GM19455 (cell line): Measurements from ENCODE around the gene ARHGEF7.
"Not testable (repeated sequence)": the region's sequence is repeated elsewhere in the genome, so short reads cannot be mapped to it uniquely, and the experiment has no call there.

ENCODE experiments used
- ATAC-seq: cut with Tn5 transposase; IDR thresholded peaks from one replicate; pipeline ENCODE4 v1.9.1; 2021; ENCODE audit not compliant: unreplicated experiment

The ARHGEF7 gene

DNA sequence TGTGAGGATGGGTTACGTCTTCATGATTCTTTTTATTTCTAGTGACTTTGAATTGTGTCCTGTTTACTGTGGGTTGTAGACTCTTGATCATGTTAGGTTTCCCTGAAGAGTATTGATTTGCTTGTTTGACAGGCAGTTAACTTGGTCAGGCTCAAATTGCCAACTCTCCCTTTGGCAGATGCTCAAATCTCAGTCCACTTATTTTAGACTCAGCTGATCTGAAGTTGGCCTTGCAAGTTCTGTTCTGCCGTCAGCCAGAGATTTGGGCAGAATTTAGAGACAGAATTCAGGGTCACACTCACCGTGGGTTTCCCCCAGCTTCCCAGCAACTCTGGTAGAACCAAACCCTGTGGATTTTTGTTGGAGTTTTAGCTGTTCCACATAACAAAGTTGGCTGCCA is 133.7 kb downstream of the ARHGEF7 start:
- ATAC-seq = no peak

DNA sequence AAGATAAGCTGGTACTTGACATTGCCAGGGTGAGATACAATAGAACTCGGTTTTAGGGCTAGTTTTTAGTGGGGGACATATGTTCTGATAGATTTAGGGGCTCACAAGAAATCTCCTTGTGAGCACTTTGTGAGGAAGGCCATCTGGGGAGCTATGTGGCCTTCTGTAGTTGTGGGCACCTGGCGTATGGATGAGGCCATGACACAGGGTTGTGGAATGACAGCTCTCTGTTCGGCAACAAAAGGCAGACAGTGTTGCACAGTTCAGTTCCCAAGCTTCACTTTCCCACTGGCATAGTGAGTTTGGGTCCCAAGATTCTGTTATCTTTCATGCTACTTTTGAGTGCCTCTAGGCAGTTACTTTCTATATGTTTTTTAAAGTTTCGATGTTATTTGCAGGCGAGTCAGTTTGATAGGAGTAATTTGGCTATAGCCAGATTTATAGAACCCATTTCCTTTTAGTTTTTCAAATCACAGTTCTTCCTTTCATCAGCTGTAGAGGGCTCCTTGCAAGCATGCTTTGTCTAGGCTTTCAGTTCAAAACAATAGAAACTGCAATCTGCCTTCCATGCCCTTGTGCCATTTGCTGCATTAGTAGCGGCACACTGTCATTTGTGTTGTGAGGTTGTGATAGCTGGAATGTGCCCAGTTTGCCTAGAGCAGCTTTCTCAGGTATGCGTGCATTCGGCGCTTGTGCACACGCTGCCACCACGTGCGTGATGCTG is 134.7 kb downstream of the ARHGEF7 start:
- no peak for ATAC-seq

DNA sequence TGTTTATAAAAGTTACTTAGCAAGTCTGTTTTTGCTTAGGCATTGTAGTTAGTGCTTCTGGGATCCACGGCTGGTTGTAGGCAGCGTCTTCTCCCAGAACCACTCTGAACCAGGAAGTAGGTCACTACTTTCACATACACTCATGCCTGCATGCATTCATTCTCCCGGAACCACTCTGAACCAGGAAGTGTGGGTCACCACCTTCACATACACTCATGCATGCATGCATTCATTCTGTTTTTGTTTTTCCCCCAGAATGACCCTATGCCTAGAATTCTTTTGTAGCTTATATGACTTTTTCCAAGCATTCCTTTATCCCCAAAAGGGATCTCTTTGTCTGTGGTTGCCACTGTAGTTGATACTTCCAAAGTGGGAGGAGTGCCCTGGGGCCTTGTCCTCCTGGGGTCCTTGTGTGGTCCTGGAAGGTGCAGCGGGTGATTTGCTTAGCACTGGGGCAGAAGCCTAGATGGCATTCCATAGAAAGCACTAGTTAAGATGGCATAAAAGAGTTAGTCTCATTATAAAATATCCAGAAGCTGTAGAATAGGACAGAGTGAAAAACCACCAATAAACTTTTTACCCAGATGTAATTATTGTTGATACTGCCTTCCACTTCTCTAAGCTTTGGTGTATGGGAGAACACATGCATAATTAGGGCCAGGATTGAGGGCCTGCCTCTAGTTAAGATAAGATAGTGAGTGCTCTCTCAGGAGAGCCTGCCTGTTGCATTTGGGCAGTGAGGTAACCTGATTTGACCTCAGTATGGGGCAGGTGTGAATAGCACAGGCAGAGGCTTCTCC is 136.7 kb downstream of the ARHGEF7 start:
- ATAC-seq = no peak

DNA sequence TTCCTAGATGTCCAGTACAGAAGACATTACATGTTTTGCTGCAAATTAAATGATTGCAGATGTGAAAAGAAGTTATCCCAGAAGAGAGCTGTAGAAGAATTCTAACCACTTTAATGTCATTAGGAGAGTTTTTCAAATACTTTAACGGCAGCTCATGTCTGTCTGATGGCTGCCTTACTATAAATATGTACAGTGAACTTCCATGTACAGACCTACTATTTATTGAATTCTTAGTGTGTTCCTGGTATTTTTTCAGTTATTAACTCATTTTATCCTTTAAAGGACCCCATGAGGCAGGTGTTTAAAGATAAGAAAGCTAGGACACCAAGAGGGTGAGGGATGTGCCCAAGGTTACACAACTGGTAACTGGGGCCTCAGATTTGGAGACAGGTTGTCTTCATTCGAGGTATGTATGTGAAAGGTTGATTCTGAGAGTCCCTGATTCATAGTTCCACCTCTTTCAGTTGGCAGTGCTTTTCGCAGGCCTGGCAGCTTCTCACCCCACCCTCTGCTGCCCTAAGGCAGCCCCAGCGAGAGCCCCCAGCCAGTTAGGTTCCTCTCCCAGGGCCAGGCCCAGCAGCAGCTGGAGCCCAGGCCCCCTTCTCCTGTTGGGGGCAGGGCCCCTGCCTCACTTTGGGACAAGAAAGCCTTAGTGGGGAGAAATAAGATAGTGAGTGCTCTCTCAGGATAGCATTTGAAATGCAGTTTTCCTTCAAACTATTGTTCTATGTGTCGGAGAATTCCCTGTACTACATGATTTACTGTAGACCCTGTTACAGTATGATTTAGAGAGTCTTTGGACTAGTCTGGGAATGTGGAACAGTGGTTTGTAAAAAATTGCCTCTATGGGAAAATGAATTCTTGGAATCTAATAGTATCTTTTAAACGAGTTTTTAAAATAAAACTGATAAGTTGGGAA is 137.6 kb downstream of the ARHGEF7 start:
- ATAC-seq = no peak

DNA sequence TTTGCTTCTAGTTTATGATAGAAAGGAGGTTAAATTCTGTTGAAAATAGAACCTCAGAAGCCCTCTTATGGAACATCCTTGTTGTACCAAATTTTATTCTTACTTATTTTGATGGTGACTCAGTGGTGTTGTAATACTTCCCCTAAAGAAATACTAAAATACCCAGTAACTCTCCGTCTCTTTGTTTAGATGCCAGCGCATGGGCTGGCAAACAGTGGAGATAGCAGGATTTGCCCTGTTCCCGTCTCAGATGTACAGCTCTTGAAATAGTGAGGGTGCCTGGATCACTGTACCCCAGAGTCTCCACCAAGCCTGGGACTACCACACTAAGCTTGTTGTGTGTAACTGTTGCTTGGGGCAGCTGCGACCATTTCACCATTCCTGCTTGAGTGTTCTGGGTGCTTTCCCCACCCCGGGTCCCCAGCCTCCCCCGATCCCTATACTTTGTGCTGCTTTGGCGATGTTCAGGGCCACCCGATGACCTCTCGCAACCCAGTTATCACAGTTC is 138.3 kb downstream of the ARHGEF7 start:
- no peak for ATAC-seq

DNA sequence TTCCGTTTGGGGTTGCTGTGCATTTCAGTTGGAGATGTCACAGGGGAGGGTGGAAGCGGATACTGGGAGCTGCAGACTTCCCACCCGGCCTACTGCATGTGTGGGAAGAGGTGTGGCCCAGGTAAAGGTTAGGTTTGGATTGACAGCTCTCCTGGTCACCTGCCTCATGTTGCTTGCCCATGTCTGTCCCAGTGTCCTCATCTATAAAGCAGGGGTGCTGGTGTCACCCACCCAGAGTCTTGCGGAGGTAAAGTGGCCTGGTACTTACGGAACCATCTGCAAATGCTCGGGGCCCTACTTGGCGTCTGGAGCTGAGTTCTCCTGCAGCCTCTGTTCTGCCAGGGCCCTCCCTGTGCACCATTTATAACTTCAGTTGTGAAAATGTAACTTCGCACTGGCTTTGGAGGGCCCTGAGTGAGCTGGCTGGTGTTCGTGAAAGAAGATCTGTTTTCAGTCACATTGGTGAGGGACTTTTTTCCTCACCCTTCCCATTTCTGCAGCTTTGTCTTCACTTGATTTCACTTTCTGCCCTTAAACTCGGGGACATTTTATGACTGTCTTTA is 140.2 kb downstream of the ARHGEF7 start:
- no peak for ATAC-seq

DNA sequence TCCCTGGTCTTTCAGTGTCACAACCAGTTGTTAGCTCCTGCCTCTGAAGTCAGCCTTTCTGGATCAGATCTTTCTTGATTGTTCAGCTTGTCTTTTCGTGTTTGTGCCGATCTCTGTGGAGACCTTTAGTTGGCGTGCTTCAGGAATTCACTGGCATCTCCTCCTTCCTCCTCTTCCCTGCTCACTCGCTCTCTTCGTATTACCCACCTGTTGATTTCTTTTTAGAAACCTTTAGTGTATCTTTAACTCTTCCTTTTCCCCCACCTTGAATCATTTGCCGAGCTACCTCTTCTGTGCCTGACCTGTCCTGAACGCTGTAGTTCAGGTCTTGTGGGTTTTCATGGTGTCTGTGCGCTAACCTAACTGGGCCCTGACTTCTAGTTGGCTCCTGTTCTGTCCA is 141.3 kb downstream of the ARHGEF7 start:
- ATAC-seq = no peak

DNA sequence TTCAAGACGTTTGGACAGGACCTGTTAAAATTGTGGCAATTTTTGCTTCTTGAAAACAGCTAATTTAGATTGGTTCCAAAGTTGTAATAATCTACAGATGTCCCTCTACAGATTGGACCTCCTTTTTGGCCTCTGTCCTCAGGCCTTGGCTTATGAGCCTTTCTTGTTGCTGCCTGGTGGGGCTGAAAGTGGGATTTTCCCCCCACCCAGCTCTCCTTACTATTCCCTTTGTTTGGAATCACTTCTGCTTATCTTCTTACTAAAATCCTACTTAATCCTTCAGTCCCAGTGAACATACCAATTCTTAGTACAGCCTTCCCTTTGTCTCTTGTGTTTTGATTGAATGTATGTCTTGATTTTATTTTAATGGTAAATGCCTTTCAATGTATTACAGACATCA is 141.8 kb downstream of the ARHGEF7 start:
- ATAC-seq = no peak

DNA sequence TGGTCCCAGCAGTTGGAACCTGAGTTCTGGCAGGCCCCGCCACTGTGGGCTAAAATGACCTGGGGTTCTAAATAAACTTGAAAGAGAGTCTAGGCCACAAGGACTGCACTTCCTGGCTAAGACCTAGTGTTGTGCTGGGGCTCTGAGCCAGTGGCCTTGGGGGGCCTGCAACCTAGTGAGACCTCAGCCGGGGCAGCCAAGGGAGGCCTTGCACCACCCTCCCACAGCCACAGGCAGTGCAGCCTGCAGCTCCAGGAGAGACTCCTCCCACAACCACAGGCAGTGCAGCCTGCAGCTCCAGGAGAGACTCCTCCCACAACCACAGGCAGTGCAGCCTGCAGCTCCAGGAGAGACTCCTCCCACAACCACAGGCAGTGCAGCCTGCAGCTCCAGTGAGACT is 142.8 kb downstream of the ARHGEF7 start:
- not testable (repeated sequence) for ATAC-seq

DNA sequence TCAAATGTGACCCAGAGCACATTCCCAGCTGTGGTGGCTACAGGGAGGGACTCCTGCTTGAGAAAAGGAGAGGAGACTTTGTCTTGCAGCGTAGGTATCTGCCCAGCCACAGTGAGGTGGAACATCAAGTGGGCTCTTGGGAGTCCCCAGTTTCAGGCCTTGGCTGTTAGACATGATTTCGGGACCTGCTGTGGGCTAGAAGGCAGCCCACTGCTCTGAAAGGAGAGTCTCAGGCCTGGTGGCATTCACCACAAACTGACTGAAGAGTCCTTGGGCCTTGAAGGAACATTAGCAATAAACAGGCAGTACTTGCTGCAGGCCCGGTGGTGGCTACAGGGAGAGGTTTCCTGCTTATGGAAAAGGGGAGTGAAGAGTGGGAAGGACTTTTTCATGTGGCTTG is 143.5 kb downstream of the ARHGEF7 start:
- ATAC-seq = no peak

DNA sequence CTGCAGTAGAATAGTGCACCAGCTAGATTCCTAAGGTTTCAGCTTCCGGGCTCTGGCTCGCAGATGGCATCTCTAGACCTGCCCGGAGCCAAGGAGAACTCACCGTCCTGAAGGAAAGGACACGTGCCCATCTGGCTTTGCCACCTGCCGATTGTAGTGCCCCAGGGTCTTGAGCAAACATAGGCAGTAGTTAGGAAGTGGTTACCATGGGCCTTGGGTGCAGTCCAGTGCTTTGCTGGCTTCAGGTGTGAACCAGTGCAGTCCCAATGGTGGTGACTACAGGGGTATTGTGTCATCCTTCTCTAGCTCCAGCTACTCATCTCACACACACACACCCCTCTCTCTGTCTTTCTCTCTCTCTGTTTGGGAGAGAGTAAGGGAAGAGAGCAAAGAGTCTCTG is 143.9 kb downstream of the ARHGEF7 start:
- no peak for ATAC-seq

DNA sequence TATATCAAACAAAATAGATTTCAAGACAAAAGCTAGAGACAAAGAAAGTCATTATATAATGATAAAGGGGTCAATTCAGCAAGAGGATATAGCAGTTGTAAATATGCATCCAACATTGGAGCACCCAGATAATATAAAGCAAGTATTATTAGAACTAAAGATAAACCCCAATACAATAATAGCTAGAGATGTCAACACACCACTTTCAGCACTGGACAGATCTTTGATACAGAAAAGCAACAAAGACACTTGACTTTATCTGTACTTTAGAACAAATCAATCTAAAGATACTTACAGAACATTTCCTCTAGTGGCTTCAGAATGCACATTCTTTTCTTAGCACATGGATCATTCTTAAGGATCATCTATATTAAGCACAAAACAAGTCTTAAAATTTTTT is 146.2 kb downstream of the ARHGEF7 start:
- no peak for ATAC-seq

DNA sequence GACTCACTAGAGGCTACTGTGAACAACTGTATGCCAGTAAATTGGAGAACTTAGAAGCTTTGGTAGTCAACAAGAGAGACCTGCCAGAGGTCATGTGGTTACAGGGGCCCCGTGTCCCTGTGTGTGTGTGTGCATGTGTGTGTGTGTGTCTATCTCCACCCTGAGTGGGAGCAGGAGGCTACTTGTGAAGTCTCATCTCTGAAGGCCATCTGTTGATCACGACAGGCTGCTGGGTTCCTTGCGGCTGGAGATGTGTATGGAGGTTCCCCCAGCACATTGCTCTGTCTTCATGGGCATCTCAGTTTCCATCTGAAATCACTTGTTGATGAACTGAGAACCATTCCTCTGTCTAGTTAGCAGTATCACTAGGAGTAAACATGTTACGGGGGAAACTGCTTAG is 147.2 kb downstream of the ARHGEF7 start:
- no peak for ATAC-seq

DNA sequence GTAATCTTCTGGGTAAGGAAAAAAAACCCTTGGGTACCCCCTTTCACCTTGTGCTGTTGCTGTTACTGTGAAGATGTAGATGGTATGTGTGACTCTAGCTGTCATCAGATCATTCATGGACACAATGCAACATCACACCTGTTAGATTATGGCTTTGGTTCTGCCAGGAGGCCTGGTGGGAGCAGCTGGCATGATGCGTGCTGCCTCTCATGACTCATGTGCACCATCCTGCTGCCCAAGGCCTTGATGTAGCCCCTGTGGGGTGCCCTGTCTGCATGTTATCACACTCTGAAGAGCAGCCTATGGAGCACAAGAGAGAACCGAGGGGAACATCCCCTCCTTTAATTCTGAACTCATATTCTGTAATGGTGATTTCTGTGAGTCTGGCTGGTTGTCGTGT is 147.6 kb downstream of the ARHGEF7 start:
- ATAC-seq = no peak

DNA sequence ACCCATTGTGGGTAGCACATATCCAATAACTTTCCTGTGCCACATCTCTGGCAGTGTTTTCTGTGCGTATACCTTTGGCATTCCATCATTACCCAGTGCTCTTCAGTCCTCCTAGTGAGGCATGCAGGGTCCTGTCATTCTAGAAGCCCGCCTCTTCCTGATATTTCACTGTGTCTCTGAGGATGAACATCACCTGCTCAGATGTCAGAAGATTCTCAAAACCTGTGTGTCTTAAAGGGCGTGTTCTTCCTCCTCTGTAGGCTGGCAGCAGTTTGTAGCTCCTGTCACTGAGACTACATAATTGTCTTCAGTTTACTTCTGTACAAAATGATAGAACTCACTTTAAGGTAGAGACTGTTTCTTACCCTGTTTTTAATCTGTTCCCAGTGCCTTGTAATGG is 148.5 kb downstream of the ARHGEF7 start:
- ATAC-seq = no peak

DNA sequence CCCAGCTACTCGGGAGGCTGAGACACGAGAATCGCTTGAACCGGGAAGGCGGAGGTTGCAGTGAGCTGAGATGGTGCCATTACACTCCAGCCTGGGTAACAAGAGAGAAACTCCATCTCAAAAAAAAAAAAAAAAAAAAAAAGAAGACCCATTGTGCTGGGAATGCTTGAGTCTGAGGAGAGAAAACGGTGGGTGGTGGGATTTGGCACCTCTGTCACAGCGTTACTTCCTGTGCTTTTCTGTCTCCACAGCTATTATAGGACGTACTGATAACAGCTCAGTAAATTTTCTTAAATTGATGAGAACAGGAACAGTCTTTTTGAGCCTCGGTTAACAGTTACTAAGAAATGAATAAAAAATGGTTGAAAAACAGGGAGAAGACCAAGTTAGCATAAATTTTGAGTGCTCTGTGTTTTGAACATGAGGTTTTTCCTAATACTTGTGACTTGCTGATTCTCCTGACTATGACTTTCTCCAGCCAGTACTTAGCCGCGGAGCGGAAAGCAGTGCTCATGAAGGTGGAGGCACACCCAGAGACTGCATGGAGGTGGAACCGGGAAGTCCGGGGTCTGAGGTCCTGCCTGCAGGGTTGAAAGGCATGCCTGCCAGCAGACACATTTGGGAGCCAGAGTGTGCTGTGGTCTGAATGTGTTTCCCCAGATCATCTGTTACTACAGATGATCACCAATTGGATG is 150.0 kb downstream of the ARHGEF7 start:
- ATAC-seq = no peak

DNA sequence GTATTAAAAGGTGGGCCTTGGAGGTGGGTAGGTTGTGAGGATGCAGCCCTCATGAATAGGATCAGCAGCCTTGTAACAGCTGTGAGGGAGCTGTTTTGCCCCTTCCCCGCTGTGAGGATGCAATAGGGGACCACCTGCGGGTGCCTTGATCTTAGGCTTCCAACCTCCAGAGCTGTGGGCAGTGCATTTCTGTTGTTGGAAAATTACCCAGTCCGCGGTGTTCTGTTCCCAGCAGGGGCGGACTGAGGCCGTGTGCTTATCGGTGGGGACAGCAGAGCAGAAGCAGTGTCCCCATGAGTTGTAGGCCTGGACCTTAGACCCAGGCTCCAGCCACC is 150.6 kb downstream of the ARHGEF7 start:
- no peak for ATAC-seq

DNA sequence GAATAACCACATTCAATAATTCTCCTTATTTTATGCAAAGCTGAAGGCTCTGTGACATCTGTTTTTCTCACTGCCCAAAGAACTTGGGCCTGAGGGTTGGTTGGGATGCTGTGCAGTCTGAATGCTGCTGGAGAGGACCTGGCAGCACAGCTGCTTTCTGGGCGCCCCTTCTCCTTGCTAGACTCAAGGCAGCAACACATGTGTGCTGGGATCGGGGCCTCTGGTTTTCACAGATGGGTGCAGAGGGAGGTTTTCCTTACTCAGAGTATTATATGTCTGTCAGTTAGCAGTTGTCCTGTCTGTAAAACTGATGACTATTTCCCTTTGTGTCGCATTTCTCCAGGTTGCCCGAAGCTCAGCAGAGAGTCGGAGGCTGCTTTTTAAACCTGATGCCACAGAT is 152.1 kb downstream of the ARHGEF7 start:
- ATAC-seq = no peak

DNA sequence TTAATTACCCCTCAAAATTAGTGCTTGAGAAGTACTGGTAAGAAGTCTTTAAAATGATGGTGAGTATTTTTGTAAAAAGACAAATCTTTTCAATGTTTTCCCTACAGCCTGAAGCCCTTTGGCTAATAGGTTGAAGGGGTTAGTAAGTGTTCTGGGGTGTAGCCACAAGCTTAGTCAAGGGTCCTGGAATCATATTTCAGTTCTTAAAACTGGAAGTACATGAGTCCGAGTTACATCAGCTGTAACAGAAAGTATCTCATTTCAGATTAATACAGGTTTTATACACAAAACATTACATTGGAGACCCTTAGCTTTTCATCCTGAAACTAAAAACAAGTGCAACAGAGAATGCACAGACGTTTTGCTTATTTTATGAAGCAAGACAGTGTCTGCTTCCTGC is 152.7 kb downstream of the ARHGEF7 start:
- no peak for ATAC-seq

DNA sequence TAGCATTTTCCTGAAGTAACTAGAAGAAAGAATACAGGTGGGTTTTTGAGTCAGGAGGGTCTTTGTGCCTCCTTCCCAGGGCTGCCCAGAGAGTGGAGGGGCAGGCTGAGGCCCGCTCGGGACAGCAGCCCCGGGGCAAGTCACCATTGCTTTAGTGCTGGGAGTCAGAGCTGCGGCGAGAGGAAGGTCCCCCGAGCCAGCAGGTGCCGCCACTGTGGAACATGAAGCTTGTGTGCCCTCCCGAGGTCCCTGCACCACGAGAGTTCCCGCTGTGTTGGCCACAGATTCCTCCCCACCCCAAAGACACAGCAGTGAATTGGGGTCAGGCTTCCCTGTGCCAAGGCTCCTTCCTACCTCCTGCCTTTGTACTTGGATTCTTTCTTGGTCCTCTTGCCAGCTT is 154.4 kb downstream of the ARHGEF7 start:
- no peak for ATAC-seq

DNA sequence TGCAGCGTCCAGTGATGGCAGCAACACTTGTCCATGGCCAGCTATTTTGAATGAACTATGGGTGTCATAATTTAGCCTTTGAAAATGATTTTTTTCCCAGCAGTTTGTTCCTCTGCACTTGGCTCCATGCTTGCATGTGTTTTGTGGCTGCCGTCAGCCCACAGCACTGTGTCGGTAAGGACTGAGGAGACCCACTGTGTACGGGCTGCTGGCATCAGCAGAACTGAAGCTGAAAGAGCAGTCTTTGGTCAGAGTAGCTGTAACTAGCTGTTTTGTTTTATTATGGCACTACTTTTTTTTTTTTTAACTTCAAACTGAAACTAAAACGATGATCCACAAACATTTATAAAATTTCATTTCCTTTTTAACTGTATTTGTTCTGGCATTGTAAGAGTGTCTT is 155.0 kb downstream of the ARHGEF7 start:
- no peak for ATAC-seq
